A549 (cell line): ENCODE measurements around the gene WDR45B.

Experiments used
- CEBPB ChIP-seq, 2 experiments: fragments of >200 bp in 1 of 2; sonication (Bioruptor Twin) in 1 of 2; formaldehyde crosslinking in 1 of 2; IDR thresholded peaks; 2 replicates each; pipeline ENCODE4 v1.6.1; 2012 to 2016
- CHD4 ChIP-seq: fragments of 200-600 bp; sonication (generic); IDR thresholded peaks from 2 replicates; pipeline ENCODE4 v1.6.1; 2016; ENCODE audit warnings: antibody characterized with exemption, mild to moderate bottlenecking, borderline replicate concordance
- MAFK ChIP-seq: fragments of 450-650 bp; IDR thresholded peaks from 2 replicates; pipeline ENCODE4 v1.6.1; 2014; ENCODE audit not compliant: partially characterized antibody
- NR3C1 ChIP-seq: fragments of >200 bp; sonication (Bioruptor Twin); formaldehyde crosslinking; IDR thresholded peaks from 3 replicates; pipeline ENCODE4 v1.6.1; 2017
- POLR2A ChIP-seq: IDR thresholded peaks from 2 replicates; pipeline ENCODE4 v1.6.1; 2012; ENCODE audit warnings: mild to moderate bottlenecking, low read length
- RAD21 ChIP-seq, 2 experiments: fragments of >200 bp in 1 of 2; sonication (Bioruptor Twin) in 1 of 2; formaldehyde crosslinking in 1 of 2; IDR thresholded peaks in 1 of 2; conservative IDR thresholded peaks in 1 of 2; 2 replicates in 1 of 2; 3 replicates in 1 of 2; pipeline ENCODE4 v1.6.1; 2012 to 2018; ENCODE audit warnings: inconsistent platforms in 1 of 2
- TF ChIP-seq, protein P1 (sequence below): fragments of >200 bp; sonication (Bioruptor Twin); formaldehyde crosslinking; IDR thresholded peaks from 3 replicates; pipeline ENCODE4 v1.5.1; 2016

DNA sequence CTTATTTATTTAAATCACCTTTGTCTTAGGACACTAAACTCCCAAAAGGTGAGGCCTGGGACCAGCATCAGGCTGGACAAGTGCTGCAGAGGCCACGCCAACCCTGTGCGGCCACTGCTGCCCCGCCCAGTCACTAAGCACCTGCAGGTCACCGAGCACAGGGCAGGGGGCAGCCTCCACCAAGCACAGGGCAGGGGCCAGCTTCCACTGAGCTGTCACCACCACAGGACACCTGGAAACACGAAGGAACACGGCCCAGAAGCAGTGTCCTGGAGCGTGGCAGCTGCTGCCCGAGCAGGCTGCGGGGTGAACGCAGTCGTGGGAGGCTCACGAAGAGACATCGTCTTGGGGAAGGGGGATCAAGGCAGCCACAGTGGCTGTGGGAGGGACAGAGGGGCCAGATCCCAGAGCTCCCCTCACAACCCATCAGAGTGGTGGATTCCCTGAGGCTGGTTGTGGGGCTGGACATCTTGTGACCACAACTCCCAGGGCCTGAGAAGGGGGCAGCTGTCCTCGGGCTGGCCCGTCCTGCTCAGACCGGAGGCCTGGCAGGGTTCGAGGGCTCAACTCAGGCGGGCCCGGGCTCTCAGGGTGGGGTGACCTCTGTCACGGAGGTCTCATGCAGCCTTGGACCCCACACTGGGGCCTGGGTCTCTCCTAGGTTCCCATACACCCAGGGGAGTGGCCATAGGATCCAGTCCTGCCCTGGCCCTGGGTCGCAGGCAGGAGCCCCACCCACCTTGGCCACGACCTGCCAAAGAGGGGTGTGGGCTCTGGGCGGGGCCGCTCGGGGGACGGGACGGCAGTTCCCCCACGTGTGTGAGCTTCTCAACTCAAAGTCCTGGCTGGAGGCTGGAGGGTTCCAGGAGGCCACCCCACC lies 31.6 kb upstream of the WDR45B start:
- TF ChIP-seq MAFK (no peak), POLR2A (no peak), RAD21 (conservative IDR thresholded peaks at IDR 0.05 in 1 of 2, IDR thresholded peaks at IDR 0.05 in 1 of 2) (peak; percentile 21 to 28; a peak in 1 of 5 replicates), CEBPB (IDR thresholded peaks at IDR 0.05) (no peak), NR3C1 (no peak), CHD4 (no peak)
- TF ChIP-seq, protein P1, sequence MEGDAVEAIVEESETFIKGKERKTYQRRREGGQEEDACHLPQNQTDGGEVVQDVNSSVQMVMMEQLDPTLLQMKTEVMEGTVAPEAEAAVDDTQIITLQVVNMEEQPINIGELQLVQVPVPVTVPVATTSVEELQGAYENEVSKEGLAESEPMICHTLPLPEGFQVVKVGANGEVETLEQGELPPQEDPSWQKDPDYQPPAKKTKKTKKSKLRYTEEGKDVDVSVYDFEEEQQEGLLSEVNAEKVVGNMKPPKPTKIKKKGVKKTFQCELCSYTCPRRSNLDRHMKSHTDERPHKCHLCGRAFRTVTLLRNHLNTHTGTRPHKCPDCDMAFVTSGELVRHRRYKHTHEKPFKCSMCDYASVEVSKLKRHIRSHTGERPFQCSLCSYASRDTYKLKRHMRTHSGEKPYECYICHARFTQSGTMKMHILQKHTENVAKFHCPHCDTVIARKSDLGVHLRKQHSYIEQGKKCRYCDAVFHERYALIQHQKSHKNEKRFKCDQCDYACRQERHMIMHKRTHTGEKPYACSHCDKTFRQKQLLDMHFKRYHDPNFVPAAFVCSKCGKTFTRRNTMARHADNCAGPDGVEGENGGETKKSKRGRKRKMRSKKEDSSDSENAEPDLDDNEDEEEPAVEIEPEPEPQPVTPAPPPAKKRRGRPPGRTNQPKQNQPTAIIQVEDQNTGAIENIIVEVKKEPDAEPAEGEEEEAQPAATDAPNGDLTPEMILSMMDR, result no peak
